SK-N-SH treated with all-trans-retinoic acid at 6 μM for 48 hours (cell line): Measurements from ENCODE around the gene PTPRT.

Experiments
- ATAC-seq: fragments of 200-7000 bp; cut with Tn5 transposase; 3 replicates; pipeline ENCODE4 v1.9.1; 2020; ENCODE audit warnings: mild to moderate bottlenecking, moderate library complexity
- ARNTL ChIP-seq: fragments of 450-650 bp; formaldehyde crosslinking; IDR thresholded peaks from 2 replicates; pipeline ENCODE4 v1.5.0; 2020; ENCODE audit warnings: low read depth, mild to moderate bottlenecking, moderate library complexity, borderline replicate concordance
- CSDC2 ChIP-seq: fragments of 250-450 bp; sonication (Bioruptor Pico); IDR thresholded peaks from 2 replicates; pipeline ENCODE4 v1.5.0; 2020; ENCODE audit warnings: mild to moderate bottlenecking, moderate library complexity
- ESRRG ChIP-seq: fragments of 250-450 bp; sonication (Bioruptor Pico); IDR thresholded peaks from 2 replicates; pipeline ENCODE4 v1.6.1; 2021; ENCODE audit warnings: mild to moderate bottlenecking
- GLIS3 ChIP-seq: fragments of 250-450 bp; sonication (Bioruptor Pico); IDR thresholded peaks from 2 replicates; pipeline ENCODE4 v1.5.0; 2020; ENCODE audit warnings: mild to moderate bottlenecking, moderate library complexity
- ISL1 ChIP-seq: fragments of 250-450 bp; sonication (Bioruptor Pico); IDR thresholded peaks from 2 replicates; pipeline ENCODE4 v2.1.2; 2022; ENCODE audit warnings: mild to moderate bottlenecking, moderate library complexity
- OSR1 ChIP-seq: fragments of 250-450 bp; sonication (Bioruptor Pico); IDR thresholded peaks from 2 replicates; pipeline ENCODE4 v1.8.0; 2022; ENCODE audit warnings: moderate library complexity, mild to moderate bottlenecking, inconsistent platforms
- PPARA ChIP-seq: fragments of 250-450 bp; sonication (Bioruptor Pico); IDR thresholded peaks from 2 replicates; pipeline ENCODE4 v1.5.0; 2020; ENCODE audit warnings: mild to moderate bottlenecking, borderline replicate concordance
- RARB ChIP-seq: fragments of 250-450 bp; sonication (Bioruptor Pico); IDR thresholded peaks from 2 replicates; pipeline ENCODE4 v1.8.0; 2021; ENCODE audit warnings: mild to moderate bottlenecking, moderate library complexity
- SNAI2 ChIP-seq: fragments of 250-450 bp; sonication (Bioruptor Pico); IDR thresholded peaks from 2 replicates; pipeline ENCODE4 v1.5.0; 2020; ENCODE audit warnings: mild to moderate bottlenecking, moderate library complexity
- TCF4 ChIP-seq: fragments of 250-450 bp; sonication (Bioruptor Pico); IDR thresholded peaks from 2 replicates; pipeline ENCODE4 v1.8.0; 2021; ENCODE audit warnings: mild to moderate bottlenecking, moderate library complexity, borderline replicate concordance
- TOX ChIP-seq: fragments of 250-450 bp; sonication (Bioruptor Pico); IDR thresholded peaks from 2 replicates; pipeline ENCODE4 v1.8.0; 2021; ENCODE audit warnings: mild to moderate bottlenecking, moderate library complexity, borderline replicate concordance
- ZC3H10 ChIP-seq: fragments of 250-450 bp; sonication (Bioruptor Pico); IDR thresholded peaks from 2 replicates; pipeline ENCODE4 v1.5.1; 2021; ENCODE audit warnings: mild to moderate bottlenecking, moderate library complexity
- ZFP3 ChIP-seq: fragments of 250-450 bp; sonication (Bioruptor Pico); IDR thresholded peaks from 2 replicates; pipeline ENCODE4 v1.5.0; 2020; ENCODE audit warnings: mild to moderate bottlenecking, moderate library complexity
- ZFP30 ChIP-seq: fragments of 450-650 bp; formaldehyde crosslinking; IDR thresholded peaks from 2 replicates; pipeline ENCODE4 v1.5.0; 2022; ENCODE audit warnings: mild to moderate bottlenecking, moderate library complexity
- ZNF70 ChIP-seq: fragments of 450-650 bp; formaldehyde crosslinking; IDR thresholded peaks from 2 replicates; pipeline ENCODE4 v1.5.0; 2020; ENCODE audit warnings: mild to moderate bottlenecking, moderate library complexity
- TF ChIP-seq, protein P1 (sequence below): fragments of 250-450 bp; sonication (Bioruptor Pico); IDR thresholded peaks from 2 replicates; pipeline ENCODE4 v1.8.0; 2020; ENCODE audit warnings: mild to moderate bottlenecking, moderate library complexity, borderline replicate concordance
- TF ChIP-seq, protein P2 (sequence below): fragments of 250-450 bp; sonication (Bioruptor Pico); IDR thresholded peaks from 2 replicates; pipeline ENCODE4 v1.5.0; 2020; ENCODE audit warnings: mild to moderate bottlenecking, moderate library complexity
- TF ChIP-seq, protein P3 (sequence below): fragments of 250-450 bp; sonication (Bioruptor Pico); IDR thresholded peaks from 2 replicates; pipeline ENCODE4 v1.8.0; 2021; ENCODE audit warnings: low read depth, mild to moderate bottlenecking, moderate library complexity, borderline replicate concordance
- TF ChIP-seq, protein P4 (sequence below): fragments of 250-450 bp; sonication (Bioruptor Pico); IDR thresholded peaks from 2 replicates; pipeline ENCODE4 v1.5.1; 2020; ENCODE audit warnings: low read depth, mild to moderate bottlenecking, moderate library complexity
- TF ChIP-seq, protein P5 (sequence below): fragments of 250-450 bp; sonication (Bioruptor Pico); IDR thresholded peaks from 2 replicates; pipeline ENCODE4 v1.5.1; 2021; ENCODE audit warnings: mild to moderate bottlenecking, moderate library complexity

PTPRT gene

DNA sequence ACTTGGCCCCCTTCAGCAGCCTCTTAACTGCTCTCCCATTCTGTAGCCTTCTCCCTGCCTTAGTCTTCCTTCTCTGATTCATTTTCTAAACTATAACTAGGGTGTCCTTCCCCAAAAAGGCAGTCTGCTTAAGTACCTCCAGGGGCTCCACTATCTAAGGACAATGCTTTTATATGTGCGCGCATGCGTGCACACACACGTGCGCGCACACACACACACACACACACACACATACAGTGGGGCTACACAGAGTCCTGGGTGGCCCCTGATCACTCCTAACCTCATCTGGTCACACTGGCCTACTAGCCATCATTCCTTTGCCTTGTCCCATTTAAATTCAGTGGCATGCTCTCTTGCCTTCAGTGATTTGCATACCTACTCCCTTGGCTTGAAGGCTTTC lies 917.2 kb downstream of the PTPRT start:
- ATAC-seq, result no peak
- TF ChIP-seq, protein P1, sequence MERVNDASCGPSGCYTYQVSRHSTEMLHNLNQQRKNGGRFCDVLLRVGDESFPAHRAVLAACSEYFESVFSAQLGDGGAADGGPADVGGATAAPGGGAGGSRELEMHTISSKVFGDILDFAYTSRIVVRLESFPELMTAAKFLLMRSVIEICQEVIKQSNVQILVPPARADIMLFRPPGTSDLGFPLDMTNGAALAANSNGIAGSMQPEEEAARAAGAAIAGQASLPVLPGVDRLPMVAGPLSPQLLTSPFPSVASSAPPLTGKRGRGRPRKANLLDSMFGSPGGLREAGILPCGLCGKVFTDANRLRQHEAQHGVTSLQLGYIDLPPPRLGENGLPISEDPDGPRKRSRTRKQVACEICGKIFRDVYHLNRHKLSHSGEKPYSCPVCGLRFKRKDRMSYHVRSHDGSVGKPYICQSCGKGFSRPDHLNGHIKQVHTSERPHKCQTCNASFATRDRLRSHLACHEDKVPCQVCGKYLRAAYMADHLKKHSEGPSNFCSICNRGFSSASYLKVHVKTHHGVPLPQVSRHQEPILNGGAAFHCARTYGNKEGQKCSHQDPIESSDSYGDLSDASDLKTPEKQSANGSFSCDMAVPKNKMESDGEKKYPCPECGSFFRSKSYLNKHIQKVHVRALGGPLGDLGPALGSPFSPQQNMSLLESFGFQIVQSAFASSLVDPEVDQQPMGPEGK (CRISPR knock-in tag), result no peak

DNA sequence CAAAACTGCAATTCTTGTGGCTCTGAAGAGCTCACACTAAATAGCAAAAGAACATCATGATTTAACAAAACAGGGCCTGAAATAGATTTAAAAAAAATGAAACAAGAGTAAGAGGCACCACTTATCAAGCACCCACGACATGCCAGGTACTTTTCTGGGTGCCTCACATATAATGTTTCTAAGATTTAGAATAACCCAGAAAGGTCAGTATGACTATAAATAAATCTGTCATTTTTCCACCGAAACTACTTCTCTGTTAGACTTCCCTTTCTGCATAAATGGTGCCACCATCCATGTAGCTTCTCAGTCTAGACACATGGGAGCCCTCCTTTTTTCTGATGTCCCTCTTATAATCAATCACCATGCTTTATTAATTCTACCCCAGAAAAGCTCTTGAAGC lies 919.2 kb downstream of the PTPRT start:
- TF ChIP-seq, protein P2, sequence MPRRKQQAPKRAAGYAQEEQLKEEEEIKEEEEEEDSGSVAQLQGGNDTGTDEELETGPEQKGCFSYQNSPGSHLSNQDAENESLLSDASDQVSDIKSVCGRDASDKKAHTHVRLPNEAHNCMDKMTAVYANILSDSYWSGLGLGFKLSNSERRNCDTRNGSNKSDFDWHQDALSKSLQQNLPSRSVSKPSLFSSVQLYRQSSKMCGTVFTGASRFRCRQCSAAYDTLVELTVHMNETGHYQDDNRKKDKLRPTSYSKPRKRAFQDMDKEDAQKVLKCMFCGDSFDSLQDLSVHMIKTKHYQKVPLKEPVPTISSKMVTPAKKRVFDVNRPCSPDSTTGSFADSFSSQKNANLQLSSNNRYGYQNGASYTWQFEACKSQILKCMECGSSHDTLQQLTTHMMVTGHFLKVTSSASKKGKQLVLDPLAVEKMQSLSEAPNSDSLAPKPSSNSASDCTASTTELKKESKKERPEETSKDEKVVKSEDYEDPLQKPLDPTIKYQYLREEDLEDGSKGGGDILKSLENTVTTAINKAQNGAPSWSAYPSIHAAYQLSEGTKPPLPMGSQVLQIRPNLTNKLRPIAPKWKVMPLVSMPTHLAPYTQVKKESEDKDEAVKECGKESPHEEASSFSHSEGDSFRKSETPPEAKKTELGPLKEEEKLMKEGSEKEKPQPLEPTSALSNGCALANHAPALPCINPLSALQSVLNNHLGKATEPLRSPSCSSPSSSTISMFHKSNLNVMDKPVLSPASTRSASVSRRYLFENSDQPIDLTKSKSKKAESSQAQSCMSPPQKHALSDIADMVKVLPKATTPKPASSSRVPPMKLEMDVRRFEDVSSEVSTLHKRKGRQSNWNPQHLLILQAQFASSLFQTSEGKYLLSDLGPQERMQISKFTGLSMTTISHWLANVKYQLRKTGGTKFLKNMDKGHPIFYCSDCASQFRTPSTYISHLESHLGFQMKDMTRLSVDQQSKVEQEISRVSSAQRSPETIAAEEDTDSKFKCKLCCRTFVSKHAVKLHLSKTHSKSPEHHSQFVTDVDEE (CRISPR knock-in tag), result no peak
- TF ChIP-seq, protein P3, sequence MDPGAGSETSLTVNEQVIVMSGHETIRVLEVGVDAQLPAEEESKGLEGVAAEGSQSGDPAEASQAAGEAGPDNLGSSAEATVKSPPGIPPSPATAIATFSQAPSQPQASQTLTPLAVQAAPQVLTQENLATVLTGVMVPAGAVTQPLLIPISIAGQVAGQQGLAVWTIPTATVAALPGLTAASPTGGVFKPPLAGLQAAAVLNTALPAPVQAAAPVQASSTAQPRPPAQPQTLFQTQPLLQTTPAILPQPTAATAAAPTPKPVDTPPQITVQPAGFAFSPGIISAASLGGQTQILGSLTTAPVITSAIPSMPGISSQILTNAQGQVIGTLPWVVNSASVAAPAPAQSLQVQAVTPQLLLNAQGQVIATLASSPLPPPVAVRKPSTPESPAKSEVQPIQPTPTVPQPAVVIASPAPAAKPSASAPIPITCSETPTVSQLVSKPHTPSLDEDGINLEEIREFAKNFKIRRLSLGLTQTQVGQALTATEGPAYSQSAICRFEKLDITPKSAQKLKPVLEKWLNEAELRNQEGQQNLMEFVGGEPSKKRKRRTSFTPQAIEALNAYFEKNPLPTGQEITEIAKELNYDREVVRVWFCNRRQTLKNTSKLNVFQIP (CRISPR knock-in tag), result no peak
- TF ChIP-seq GLIS3 (CRISPR knock-in tag) (no peak), ISL1 (no peak), ZFP3 (CRISPR knock-in tag) (no peak), OSR1 (no peak), ARNTL (no peak), RARB (CRISPR knock-in tag) (no peak), SNAI2 (no peak), CSDC2 (CRISPR knock-in tag) (no peak), ZNF70 (CRISPR knock-in tag) (no peak), TOX (no peak), PPARA (CRISPR knock-in tag) (no peak), ZC3H10 (CRISPR knock-in tag) (no peak), ZFP30 (CRISPR knock-in tag) (no peak)
- TF ChIP-seq, protein P1 (CRISPR knock-in tag), result no peak
- TF ChIP-seq, protein P4, sequence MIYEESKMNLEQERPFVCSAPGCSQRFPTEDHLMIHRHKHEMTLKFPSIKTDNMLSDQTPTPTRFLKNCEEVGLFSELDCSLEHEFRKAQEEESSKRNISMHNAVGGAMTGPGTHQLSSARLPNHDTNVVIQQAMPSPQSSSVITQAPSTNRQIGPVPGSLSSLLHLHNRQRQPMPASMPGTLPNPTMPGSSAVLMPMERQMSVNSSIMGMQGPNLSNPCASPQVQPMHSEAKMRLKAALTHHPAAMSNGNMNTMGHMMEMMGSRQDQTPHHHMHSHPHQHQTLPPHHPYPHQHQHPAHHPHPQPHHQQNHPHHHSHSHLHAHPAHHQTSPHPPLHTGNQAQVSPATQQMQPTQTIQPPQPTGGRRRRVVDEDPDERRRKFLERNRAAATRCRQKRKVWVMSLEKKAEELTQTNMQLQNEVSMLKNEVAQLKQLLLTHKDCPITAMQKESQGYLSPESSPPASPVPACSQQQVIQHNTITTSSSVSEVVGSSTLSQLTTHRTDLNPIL (CRISPR knock-in tag), result no peak
- TF ChIP-seq, protein P5, sequence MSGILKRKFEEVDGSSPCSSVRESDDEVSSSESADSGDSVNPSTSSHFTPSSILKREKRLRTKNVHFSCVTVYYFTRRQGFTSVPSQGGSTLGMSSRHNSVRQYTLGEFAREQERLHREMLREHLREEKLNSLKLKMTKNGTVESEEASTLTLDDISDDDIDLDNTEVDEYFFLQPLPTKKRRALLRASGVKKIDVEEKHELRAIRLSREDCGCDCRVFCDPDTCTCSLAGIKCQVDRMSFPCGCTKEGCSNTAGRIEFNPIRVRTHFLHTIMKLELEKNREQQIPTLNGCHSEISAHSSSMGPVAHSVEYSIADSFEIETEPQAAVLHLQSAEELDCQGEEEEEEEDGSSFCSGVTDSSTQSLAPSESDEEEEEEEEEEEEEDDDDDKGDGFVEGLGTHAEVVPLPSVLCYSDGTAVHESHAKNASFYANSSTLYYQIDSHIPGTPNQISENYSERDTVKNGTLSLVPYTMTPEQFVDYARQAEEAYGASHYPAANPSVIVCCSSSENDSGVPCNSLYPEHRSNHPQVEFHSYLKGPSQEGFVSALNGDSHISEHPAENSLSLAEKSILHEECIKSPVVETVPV, result no peak
- TF ChIP-seq, all 23 proteins: peak for 0
- no peak for ATAC-seq

DNA sequence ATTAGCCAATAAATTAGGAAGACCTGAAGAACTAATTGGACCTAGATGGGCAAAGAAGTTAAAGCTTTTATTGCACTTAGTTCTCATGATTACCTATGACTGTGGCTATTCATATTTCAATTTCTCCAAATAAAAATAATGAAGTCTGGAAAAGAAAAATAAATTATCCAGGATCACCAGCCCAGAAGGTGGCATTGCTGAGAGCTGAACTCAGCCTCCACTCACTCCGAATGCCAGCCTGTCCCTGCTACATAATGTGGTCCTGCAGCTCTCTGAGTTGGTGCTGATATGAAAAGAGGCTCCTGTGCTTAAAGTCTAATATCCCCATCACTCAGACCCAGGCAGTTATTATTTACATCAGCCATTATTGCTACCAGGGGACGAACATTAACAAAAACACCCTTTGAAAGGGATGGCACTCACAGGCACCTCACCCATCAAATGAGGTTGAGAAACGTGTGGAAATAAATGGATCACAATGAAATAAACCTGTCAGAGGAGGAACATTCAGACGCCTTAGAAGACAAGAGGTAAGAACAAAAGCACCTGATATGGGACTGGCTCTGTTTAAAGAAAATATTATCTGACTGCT lies 921.8 kb downstream of the PTPRT start:
- no peak for ATAC-seq
- TF ChIP-seq ZNF70 (CRISPR knock-in tag), result no peak
- TF ChIP-seq, protein P5, result no peak
- TF ChIP-seq, protein P1 (CRISPR knock-in tag), result no peak
- no peak for TF ChIP-seq ESRRG (CRISPR knock-in tag)
- no peak for TF ChIP-seq TCF4 (CRISPR knock-in tag)
- TF ChIP-seq, protein P4 (CRISPR knock-in tag), result no peak
- TF ChIP-seq, protein P3 (CRISPR knock-in tag), result no peak
